ENCODE measurements around the gene AXIN1.
"Not testable (repeated sequence)": the region's sequence is repeated elsewhere in the genome, so short reads cannot be mapped to it uniquely, and the experiment has no call there.

AXIN1 gene

DNA sequence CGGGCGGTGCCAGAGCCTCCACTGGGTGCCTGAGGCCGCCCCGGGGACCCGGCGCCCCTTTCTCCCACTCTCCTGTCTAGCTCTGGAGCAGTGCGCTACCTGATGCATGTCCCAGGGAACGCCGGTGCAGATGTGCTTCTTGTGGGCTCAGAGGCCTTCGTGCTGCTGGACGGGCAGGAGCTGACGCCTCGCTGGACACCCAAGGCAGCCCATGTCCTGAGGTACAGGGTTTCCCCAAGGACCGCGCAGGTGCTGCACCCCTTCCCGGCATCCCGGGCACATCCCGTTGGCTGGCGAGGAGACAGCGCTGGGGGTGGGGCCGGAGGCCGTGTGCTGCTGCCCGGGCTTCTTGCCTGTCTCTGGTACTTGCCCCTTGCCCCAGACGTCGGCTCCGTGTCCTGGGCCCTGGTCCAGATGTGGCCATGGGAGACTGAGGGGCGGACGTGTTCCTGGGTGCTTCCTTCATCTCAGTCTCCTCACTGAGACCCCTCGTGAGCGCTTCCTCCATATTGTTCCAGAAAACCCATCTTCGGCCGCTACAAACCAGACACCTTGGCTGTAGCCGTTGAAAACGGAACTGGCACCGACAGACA lies 89.2 kb downstream of the AXIN1 start:
- DNase-seq: no peak

DNA sequence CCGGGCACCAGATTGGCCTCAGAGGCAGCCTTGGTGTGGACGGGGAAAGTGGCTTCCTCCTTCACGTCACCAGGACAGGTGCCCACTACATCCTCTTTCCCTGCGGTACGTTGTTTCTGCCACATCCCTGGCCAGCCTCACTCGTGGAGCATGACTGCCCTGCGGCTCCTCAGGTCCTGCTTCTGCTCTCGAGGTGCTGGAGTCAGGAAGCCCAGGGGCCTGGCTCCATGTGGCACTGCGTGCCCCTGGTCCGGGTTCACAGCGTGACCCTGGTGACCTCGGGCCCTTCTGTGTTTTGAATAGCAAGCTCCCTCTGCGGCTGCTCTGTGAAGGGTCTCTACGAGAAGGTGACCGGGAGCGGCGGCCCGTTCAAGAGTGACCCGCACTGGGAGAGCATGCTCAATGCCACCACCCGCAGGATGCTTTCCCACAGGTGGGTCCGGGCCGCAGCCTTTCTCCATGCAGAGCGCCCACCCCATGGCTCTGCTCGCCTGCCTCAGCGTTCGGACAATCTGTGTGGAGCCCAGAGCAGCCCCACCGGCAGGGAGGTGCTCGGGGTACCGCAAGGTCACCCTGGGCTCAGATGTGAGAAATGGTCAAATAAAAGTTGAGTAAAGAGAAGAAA lies 90.3 kb downstream of the AXIN1 start:
- DNase-seq: no peak

DNA sequence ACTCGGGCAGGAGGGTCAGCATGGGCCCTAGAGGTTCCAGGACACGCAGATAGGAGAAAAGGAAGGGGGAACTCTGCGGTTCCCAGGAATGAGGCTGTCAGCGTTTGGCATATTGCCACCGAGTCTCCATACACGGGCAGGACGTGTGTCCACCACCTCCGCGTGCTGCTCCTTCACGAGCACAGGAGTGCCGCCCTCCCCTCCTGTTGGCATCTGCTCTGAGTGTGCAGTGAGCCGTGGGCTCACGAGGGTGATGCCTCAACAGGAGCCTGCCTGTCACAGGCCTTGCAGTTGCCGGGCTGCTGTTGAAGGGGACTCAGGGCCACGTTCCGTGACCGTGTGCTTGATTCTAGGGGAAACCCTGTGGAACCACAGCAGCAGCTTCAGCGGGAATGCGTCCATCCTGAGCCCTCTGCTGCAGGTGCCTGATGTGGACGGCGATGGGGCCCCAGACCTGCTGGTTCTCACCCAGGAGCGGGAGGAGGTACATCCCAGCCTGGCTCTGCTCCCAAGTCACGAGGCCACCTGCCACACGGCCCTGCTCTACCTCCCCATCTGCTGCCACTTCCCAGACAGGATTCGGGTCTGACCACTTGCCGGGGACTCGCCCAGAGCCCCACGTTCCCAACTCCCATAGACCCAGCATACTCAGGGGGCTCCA lies 91.4 kb downstream of the AXIN1 start:
- no peak for DNase-seq

DNA sequence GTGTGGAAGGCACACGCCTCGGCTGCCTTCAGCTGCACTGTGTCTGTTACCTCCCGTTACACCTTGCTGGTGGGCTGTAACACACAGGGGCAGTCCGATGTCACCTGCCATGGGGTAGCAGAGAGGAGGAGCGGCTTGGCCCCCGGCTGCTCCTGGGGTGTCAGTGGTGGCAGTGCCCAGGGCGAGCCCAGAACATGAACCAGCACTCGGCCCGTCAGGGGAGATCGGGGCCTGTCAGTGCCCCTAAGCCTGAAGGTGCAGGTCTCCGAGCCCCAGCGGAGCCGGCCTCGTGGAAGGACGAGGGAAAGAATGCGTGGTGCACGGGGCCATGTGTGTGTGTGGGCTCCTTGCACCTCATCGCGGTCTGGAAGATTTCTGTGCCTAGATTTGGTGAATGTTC lies 92.2 kb downstream of the AXIN1 start:
- DNase-seq: no peak

DNA sequence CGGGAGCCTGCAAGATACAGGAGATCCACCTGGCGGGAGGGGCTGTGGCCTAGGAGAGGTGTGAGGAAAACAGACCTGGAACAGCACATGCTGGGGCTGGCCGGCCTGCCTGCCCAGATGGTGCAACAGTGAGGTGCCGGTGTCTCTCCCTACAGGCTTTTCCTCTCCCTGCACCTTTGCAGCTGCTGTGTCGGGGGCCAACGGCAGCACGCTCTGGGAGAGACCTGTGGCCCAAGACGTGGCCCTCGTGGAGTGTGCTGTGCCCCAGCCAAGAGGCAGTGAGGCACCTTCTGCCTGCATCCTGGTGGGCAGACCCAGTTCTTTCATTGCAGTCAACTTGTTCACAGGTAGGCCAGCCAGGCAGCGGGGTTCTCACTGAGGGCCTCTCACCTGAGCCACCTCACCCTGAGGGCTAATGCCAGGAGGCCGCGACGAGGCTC lies 92.7 kb downstream of the AXIN1 start:
- no peak for DNase-seq

DNA sequence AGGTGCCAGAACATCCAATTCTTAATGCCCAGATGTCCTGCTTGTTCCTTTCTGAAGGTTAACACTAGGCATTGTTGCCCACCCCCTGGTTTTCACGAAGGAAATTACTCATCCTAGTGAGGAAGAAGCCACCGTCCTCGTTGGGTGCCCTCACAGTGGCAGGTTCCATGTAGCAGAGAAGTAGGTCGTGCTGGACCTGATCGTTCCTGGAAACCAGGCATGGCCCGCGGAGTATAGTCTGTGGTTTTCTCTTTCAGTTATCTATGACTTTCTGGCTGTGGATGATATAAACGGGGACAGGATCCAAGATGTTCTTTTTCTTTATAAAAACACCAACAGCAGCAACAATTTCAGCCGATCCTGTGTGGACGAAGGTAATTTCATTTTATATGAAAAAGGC lies 93.3 kb downstream of the AXIN1 start:
- DNase-seq: no peak

DNA sequence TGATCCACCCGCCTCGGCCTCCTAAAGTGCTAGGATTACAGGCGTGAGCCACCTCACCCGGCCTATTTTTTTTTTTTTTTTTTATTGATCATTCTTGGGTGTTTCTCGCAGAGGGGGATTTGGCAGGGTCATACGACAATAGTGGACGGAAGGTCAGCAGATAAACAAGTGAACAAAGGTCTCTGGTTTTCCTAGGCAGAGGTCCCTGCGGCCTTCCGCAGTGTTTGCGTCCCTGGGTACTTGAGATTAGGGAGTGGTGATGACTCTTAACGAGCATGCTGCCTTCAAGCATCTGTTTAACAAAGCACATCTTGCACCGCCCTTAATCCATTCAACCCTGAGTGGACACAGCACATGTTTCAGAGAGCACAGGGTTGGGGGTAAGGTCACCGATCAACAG lies 94.4 kb downstream of the AXIN1 start:
- not testable (repeated sequence) for DNase-seq

DNA sequence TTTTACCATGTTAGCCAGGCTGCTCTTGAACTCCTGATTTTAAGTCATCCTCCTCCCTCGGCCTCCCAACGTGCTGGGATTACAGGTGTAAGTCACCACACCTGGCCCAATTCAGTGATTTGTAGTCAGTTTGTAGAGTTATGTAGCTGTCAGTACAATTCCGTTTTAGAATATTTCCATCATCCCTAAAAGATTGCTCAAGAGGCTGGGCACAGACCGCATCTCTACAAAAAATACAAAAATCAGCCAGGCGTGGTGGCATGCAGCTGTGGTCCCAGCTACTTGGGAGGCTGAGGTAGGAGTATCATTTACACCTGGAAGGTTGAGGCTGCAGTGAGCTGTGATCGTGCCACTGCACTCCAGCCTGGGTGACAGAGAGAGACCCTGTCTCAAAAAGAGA lies 97.3 kb downstream of the AXIN1 start:
- DNase-seq: no peak

DNA sequence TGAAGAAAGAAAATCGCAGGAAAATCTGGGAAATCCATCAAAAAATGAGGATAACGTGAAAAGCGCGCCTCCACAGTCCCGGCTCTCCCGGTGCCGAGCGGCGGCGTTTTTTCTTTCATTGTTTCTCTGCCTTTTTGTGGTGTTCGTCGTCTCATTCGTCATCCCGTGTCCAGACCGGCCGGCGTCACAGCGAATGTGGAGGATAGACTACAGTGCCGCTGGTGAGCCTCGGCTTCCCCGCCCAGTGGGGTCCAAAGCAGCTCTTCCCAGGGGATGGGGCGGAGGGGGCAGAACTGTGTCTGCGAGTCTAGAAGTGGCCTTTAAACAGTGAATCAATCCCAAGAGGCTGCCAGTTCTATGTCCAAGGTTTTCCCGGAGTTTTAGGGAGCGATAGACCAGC lies 98.1 kb downstream of the AXIN1 start:
- DNase-seq: no peak

DNA sequence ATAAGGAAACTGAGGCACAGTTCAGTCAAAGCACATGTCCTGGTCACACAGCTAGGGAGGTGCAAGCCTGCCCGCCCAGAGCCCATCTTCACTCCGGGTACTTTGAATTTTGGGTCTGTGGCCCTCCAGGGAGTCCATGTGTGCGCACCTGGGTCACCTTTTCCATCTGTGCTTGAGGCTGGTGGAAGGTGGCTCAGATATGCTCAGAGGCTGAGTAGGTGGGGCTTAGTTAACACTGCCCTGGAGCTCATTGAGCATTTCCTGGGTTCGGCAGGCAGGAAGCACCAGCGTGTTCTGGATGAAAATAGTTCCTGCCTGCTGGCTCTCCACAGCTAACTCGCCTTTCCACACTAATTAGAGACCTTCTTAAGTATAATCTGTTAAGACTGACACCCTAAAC lies 98.7 kb downstream of the AXIN1 start:
- no peak for DNase-seq

DNA sequence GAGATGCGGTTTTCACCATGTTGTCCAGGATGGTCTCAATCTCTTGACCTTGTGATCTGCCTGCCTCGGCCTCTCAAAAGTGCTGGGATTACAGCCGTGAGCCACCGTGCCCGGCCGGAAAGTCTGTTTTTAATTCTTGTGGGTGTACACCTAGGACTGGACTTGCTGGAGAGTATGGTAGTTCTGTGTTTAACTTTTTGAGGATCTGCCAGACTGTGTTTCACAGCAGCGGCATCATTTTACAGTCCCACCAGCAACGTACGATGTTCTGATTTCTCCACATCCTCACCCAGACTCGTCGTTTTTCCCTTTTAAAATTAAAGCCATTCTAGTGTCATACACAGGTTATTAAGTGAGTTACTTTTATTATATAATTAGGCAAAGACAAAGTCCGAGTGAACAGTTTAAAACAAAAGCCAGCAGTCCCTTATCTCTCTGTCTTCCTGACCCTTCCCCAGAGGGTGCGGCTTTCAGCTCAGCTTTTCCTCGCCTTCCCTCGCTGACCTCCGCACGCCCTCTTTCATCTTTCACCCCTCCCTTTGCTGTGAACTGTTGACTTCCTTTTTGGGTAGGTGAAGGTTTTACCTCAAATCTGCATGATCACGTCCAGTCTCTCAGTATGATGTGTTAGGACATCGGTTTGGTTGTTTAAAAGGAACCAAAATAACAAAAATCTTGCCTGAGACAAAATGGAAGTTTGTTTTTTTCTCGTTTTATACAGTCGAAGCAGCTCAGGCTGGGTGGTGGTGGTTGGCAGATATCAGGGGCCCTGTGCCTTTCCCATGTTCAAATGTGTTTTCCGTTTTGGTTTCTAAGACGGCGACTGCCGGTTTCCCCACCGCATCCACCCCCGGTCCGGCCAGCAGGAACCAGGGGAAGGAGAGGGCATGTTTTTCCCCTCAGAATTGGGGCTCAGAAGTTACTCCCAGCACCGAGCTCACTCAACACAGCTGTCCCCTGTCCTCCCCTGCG lies 99.9 kb downstream of the AXIN1 start:
- no peak for DNase-seq

DNA sequence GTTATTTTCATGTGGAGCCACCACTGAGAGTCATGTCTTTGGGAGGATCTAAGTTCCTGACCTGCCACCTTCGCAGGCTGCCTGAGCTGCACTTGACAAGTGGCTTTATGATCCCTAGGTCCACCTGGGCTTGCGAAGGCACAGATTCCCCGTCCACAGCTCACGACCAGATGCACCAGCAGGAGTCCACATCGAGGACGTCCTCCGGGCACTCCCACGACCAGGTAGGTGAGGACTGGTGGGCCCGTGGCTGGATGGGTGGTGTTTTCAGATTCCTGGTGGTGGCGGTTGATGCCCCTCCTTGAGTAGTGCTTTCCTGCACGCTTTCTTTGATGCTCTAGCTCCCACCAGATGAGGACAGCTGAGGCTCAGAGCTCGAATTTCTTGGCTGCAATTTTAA lies 103.1 kb downstream of the AXIN1 start:
- no peak for DNase-seq

DNA sequence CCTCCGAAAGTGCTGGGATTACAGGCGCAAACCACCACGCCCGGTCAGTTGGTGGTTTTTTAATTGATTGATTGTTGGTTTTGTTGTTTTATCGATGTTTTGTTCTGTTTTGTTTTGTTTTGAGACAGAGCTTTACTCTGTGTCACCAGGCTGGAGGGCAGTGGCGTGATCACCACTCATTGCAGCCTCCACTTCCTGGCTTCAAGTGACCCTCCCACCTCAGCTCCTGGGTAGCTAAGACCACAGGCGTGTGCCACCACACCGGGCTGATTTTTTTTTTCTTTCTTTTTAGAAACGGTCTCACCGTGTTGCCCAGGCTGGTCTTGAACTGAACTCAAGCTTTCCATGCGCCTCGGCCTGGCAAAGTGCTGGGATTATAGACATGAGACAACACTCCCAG lies 105.5 kb downstream of the AXIN1 start:
- DNase-seq: no peak

DNA sequence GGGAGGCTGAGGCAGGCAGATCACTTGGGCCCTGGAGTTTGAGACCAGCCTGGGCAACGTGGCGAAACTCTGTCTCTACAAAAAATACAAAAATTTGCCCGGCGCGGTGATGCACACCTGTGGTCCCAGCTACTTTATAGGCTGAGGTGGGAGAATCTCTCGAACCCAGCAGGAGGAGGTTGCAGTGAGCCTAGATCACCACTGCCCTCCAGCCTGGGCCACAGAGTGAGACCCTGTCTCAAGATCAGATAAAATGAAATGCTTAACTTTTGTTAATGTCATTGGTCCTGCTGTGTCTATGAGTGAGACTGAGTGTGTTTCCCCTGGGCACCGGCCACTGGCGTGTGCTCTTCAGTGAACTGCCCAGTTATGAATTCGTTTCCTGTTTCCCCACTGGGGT lies 107.4 kb downstream of the AXIN1 start:
- no peak for DNase-seq

DNA sequence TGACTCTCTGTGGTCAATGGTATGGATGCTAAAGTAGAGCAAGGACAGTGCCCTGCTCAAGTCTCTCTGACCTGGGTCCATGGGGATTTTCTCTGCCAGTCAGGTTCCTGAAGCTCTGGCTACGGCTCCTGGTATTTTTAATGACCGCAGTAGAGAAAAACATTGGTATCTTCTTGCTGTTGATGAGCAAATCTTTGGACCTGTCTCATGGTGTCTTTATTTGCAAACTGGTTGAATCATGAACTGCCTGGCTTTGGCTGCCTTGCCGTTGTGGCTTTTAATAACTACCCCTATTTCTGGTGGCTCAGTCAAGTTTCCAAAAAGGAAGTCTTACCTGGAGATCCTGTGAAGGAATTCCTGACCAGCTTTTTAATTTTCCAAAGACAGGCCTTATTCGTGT lies 109.2 kb downstream of the AXIN1 start:
- no peak for DNase-seq

DNA sequence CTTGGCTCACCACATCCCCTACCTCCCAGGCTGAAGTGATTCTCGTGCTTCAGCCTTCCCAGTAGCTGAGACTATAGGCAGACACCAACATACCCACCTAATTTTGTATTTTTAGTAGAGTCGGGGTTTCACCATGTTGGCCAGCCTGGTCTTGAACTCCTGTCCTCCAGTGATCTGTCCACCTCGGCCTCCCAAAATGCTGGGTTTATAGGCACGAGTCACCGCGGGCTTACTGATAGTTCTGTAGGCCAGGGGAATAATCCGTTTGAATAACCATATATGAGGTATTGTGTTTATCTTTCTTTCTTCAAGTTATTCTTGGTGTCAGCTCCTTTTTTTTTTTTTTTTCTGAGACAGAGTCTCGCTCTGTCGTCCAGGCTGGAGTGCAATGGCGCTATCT lies 110.2 kb downstream of the AXIN1 start:
- DNase-seq: no peak

DNA sequence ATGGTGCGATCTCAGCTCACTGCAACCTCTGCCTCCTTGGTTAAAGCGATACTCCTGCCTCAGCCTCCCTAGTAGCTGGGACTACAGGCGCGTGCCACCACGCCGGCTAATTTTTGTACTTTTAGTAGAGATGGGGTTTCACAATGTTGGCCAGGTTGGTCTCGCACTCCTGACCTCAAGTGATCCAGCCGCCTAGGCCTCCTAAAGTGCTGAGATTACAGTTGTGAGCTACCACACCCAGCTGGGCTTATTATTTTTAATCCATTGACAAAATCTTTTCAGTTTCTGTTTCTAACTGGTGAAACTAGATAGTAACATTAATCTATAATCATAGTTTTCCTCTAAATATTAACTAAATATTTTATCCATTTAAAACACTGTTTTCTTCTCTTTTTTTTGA lies 112.0 kb downstream of the AXIN1 start:
- no peak for DNase-seq

DNA sequence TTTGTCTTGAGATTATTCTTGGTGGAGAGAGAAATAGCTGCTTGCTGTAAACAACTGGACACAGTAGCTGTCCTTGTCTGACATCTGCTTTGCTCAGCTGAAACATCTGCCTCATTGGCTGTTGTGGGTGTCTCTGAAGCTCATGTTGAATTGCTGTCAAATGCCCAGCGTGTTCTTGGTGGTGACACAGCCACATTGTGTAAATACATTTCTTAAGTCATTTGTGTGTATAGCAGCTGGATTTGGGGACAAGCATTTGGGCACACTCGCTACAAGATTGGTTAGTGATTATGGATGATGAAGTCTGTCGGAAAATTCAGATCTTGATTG lies 112.6 kb downstream of the AXIN1 start:
- DNase-seq: no peak
